Glutamatergic neuron (in vitro differentiated cells): ENCODE data around the gene PVALB. TPM values are rescaled to one million over a fixed set of nuclear protein-coding genes. Genes with fewer than 3 reads are reported as not detected.

Experiments used
- DNase-seq: peaks from one replicate; pipeline ENCODE4 v3.0.0; 2022
- H3K27ac Mint-ChIP-seq: one replicate; pipeline ENCODE4 v1.8.0; 2020; ENCODE audit warnings: mild to moderate bottlenecking, mixed read lengths, inconsistent platforms; ENCODE audit not compliant: unreplicated experiment
- H3K27me3 Mint-ChIP-seq: one replicate; pipeline ENCODE4 v1.8.0; 2020; ENCODE audit warnings: mild to moderate bottlenecking, moderate library complexity, mixed read lengths, inconsistent platforms; ENCODE audit not compliant: unreplicated experiment
- H3K36me3 Mint-ChIP-seq: one replicate; pipeline ENCODE4 v1.8.0; 2020; ENCODE audit warnings: mild to moderate bottlenecking, mixed read lengths, inconsistent platforms; ENCODE audit not compliant: unreplicated experiment
- H3K4me1 Mint-ChIP-seq: one replicate; pipeline ENCODE4 v1.8.0; 2020; ENCODE audit warnings: mild to moderate bottlenecking, low read depth, mixed read lengths, inconsistent platforms; ENCODE audit not compliant: unreplicated experiment
- H3K4me3 Mint-ChIP-seq: one replicate; pipeline ENCODE4 v1.8.0; 2020; ENCODE audit warnings: mild to moderate bottlenecking, mixed read lengths, inconsistent platforms; ENCODE audit not compliant: unreplicated experiment
- H3K9me3 Mint-ChIP-seq: one replicate; pipeline ENCODE4 v1.8.0; 2020; ENCODE audit warnings: mild to moderate bottlenecking, moderate library complexity, mixed read lengths, inconsistent platforms; ENCODE audit not compliant: unreplicated experiment
- CTCF ChIP-seq: fragments of 200-600 bp; sonication (generic); IDR thresholded peaks from one replicate; pipeline ENCODE4 v1.5.0; 2021; ENCODE audit not compliant: partially characterized antibody, unreplicated experiment
- total RNA-seq: library from RNA; stranded (reverse); fragmentation: NEBNext Ultra II Directional; extraction: Animal tissue kit (Norgen Biotek cat#: 25700); gene quantifications from one replicate; pipeline ENCODE4 v1.2.1, GENCODE V29; 2021; ENCODE audit not compliant: unreplicated experiment

The PVALB gene
- total RNA-seq, 1 donor from 2014 or later, result not detected

- Mint-ChIP-seq H3K27ac (no peak overlapping the region), H3K4me1 (no peaks in the 10 kb centered on the region), H3K9me3 (peaks cover 4% of the 10 kb centered on the region), H3K4me3 (no peak overlapping the region), H3K36me3 (no peaks in the 10 kb centered on the region), H3K27me3 (peaks cover 8% of the 10 kb centered on the region)
- no peak for DNase-seq
- TF ChIP-seq CTCF, result no peak
These were observed 12.7 kb upstream of the PVALB start for GRCh38 chr22:36829370-36830002.

GRCh38 chr22:36828815-36829214, 12.0 kb upstream of the PVALB start:
- Mint-ChIP-seq H3K27me3 (peaks cover 9% of the 10 kb centered on the region), H3K36me3 (no peaks in the 10 kb centered on the region), H3K4me3 (no peak overlapping the region), H3K9me3 (peaks cover 4% of the 10 kb centered on the region), H3K4me1 (no peaks in the 10 kb centered on the region), H3K27ac (no peak overlapping the region)
- DNase-seq, result no peak
- TF ChIP-seq CTCF, result no peak

DNA sequence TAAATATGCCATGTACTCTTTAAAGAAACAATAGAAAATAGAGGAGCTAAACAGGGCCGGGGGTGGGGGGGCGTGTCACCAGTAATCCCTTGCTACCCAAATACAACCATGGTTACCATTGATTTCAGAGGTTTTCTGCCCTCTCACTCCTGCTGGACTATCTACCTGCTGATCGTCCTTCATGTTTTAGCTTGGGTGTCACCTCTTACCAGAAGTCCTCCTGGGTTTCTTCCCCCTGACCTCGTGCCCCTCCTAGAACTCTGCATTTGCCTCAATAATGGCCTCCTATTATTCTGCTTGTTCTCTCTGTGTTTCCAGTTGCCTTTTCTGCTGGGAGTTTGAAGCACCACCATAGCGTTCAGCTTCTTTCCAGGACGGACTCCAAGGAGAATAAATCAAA, 9.4 kb upstream of the PVALB start:
- Mint-ChIP-seq H3K4me1 (no peaks in the 10 kb centered on the region), H3K27ac (no peak overlapping the region), H3K4me3 (no peak overlapping the region), H3K27me3 (peaks cover 7% of the 10 kb centered on the region), H3K9me3 (peaks cover 2% of the 10 kb centered on the region), H3K36me3 (no peaks in the 10 kb centered on the region)
- TF ChIP-seq CTCF, result no peak
- DNase-seq, result no peak

- peaks cover 7% of the 10 kb centered on the region for H3K27me3 Mint-ChIP-seq
- H3K27ac Mint-ChIP-seq, result no peak overlapping the region
- H3K4me3 Mint-ChIP-seq, result no peak overlapping the region
- H3K36me3 Mint-ChIP-seq, result no peaks in the 10 kb centered on the region
- no peak for TF ChIP-seq CTCF
- peaks cover 5% of the 10 kb centered on the region for H3K9me3 Mint-ChIP-seq
- DNase-seq, result no peak
- no peaks in the 10 kb centered on the region for H3K4me1 Mint-ChIP-seq
These were observed 7.8 kb upstream of the PVALB start for GRCh38 chr22:36824655-36825054.

GRCh38 chr22:36823186-36823839, 6.5 kb upstream of the PVALB start:
- peaks cover 5% of the 10 kb centered on the region for H3K9me3 Mint-ChIP-seq
- H3K36me3 Mint-ChIP-seq, result no peaks in the 10 kb centered on the region
- peaks cover 7% of the 10 kb centered on the region for H3K27me3 Mint-ChIP-seq
- DNase-seq, result no peak
- peaks cover 2% of the 10 kb centered on the region for H3K4me1 Mint-ChIP-seq
- no peak overlapping the region for H3K4me3 Mint-ChIP-seq
- TF ChIP-seq CTCF, result no peak
- H3K27ac Mint-ChIP-seq, result no peak overlapping the region
